Epithelial cell of proximal tubule (primary cell): Measurements from ENCODE around the gene SYNM. TPM values are rescaled to one million over a fixed set of nuclear protein-coding genes. Genes with fewer than 3 reads are reported as not detected.

Experiments used
- DNase-seq: peaks from one replicate; pipeline ENCODE4 v3.0.0-alpha.2; 2011; ENCODE audit warnings: low read depth
- H3K4me3 ChIP-seq: 2 replicates; pipeline ENCODE4 v1.5.1; 2011; ENCODE audit warnings: low read depth, mild to moderate bottlenecking, low read length
- total RNA-seq: library from RNA; depleted of rRNA; stranded (reverse); fragments of >200 nt; gene quantifications from 2 replicates; pipeline ENCODE4 v1.2.3, GENCODE V29; 2015
- TF ChIP-seq, protein P1 (sequence below): conservative IDR thresholded peaks from 2 replicates; pipeline ENCODE4 v1.5.1; 2012; ENCODE audit warnings: low read depth, mild to moderate bottlenecking, low read length

Gene SYNM
- total RNA-seq, 1 donor from 2014 or later, result 2.1 TPM

DNA sequence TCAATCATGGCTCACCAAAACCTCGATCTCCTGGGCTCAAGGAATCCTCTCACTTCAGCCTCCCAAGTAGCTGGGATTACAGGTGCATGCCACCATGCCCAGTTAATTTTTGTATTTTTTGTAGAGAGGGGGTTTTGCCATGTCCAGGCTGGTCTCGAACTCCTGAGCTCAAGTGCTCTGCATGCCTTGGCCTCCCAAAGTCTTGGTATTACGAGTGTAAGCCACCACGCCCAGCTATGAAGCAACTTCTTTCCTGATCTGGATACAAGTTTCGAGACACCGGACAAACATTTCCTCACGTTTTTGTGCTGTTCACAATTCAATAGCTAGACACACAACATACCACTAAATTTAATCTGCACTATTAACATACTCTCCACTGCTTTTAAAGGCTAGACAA is 3.4 kb upstream of the SYNM start:
- H3K4me3 ChIP-seq, result no peak overlapping the region
- DNase-seq, result no peak
- TF ChIP-seq, protein P1, sequence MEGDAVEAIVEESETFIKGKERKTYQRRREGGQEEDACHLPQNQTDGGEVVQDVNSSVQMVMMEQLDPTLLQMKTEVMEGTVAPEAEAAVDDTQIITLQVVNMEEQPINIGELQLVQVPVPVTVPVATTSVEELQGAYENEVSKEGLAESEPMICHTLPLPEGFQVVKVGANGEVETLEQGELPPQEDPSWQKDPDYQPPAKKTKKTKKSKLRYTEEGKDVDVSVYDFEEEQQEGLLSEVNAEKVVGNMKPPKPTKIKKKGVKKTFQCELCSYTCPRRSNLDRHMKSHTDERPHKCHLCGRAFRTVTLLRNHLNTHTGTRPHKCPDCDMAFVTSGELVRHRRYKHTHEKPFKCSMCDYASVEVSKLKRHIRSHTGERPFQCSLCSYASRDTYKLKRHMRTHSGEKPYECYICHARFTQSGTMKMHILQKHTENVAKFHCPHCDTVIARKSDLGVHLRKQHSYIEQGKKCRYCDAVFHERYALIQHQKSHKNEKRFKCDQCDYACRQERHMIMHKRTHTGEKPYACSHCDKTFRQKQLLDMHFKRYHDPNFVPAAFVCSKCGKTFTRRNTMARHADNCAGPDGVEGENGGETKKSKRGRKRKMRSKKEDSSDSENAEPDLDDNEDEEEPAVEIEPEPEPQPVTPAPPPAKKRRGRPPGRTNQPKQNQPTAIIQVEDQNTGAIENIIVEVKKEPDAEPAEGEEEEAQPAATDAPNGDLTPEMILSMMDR, result no peak

DNA sequence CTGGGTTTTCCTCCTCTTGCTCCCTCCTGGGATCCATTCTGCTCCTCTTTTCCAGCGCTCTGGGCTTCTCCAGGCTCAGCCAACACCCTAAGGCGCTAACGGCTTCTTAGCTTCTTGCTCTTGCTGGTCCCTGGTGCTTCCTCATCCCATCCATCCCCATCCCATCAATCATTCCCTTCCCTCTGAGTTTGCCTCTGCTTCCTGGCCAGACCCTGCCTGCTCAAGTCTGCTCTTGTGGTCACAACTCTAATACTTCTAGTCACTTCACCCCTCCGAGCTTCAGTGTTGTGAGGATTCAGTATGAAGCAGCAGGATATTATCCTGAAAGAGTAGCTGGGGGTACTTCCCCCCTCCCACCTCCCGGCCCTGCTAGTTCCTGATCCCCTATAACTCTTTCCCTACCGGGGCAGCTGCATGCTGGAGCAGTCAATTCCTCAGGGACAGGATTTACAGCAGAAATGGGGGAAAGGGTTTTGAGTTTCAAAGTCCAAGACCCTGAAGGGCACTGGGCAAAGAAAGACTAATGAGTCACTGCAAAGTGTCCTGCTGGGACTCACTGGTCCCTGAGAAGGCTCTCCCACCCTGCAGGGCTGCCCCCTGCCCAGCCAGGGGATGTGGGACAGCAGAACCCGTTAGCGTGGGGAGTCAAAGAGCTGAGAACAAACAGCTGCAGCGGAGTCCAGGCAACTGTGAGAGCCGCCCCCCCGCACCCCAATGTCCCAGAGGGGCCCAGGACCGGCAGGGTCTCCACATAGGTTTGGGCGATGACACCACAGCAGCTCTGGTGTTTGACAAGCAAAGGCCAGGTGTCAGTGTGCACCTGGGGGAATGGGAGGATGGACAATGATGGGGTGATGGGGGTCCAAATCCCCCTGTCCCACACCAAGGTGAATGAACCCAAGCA is 2.3 kb upstream of the SYNM start:
- TF ChIP-seq, protein P1, result no peak
- DNase-seq, result no peak
- H3K4me3 ChIP-seq, result no peak overlapping the region

DNA sequence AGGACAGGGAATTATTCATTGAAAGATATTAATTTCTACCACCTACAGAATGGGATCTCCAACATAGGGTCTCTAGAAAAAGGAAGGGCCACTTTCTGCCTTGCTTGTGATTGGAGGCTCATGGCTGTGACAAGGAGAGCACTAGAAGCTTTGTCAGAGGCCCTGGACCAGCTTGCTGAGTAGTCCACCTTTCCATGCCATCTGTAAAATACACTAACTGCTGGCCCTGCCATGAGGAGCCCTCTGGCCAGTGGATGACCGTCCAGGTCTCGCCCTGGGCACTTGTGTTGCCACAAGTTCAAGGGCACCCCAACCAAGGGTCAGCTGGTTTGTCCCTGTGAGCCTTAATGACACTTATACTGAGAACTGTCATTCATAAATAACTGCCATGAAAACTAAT is 1.6 kb upstream of the SYNM start:
- H3K4me3 ChIP-seq, result no peak overlapping the region
- TF ChIP-seq, protein P1, result no peak
- DNase-seq, result no peak

DNA sequence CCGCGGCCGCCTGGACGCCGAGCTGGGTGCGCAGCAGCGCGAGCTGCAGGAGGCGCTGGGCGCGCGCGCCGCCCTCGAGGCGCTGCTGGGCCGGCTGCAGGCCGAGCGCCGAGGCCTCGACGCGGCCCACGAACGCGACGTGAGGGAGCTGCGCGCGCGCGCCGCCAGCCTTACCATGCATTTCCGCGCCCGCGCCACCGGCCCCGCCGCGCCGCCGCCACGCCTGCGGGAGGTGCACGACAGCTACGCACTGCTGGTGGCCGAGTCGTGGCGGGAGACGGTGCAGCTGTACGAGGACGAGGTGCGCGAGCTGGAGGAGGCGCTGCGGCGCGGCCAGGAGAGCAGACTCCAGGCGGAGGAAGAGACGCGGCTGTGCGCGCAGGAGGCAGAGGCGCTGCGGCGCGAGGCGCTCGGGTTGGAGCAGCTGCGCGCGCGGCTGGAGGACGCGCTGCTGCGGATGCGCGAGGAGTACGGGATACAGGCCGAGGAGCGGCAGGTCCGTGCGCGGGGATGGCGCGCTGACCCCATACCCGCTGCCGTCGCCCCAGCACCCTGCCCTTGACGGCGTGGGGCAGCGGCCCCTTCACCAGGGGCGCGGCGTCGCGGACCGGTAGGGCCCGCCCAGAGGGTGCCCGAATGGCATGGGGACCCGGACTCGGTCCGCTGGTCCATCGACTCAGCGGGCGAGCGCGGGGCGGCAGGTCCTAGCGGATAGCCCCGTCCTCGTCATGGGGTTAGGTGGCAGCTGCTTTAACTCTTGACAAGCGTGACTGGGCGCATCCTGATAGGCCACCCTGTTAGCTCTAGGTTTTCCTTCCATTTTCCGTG is 848 bp downstream of the SYNM start:
- DNase-seq, result no peak
- peak overlapping the region; percentile 41 for H3K4me3 ChIP-seq

DNA sequence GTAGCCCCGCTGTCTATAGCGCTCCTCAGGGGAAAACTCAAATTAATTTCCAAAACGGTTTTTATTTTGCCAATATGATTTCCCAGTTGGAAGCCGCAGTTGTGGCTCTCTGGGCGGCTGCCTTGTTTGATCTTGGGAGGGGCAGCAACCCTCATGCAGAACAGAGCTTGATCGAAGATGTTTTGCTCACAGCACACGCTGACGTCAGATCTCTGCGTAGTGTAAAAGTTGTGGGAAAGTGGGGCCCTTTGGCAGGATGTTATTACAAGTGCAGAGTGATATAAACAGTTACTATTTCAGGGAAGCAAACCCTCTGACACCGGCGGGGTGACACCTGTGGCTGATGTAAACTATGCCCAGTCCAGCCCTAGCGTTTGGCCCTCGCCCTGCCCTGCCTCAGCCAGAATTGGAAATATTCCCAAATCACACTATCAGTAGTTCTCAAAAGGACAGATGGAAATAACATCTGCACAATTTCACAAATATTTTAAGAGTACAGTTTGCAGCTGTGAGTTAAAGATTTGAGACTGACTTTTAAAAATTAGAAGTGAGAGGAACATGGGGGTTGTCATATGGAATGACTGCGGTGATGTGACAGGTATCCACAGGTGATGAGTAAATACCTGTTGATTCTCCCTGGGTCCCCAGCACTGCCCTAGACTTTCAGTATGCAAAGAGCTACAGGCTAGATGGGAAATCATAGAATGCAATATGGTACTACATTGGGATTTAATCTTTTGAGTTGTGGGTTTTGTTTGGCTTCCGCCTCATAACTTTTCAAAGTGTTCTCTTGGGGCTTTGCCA is 1.7 kb downstream of the SYNM start:
- TF ChIP-seq, protein P1, result no peak
- no peak overlapping the region for H3K4me3 ChIP-seq
- no peak for DNase-seq

More for the DNA sequence above, 848 bp downstream of the SYNM start:
- TF ChIP-seq, protein P1, result no peak

DNA sequence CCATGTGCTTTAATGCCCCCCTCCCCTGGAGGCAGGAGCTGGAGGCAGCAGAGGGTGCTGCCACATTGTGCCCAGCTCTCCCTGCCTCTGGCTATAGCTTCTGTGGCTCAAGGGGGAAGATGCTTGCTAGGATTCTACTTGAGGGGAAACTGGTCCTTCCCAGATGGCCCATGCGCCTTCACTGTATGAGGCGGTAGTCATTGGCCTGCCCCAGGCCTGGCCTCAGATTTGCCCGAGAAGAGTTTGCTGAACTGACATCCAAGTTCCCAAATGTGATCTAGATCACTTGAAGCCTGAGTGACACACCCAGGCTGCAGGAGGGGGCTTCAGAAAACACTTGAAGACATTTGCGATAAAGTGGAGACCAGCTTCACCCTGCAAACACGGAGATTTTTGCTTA is 4.1 kb downstream of the SYNM start:
- TF ChIP-seq, protein P1, result no peak
- no peak for DNase-seq
- H3K4me3 ChIP-seq, result no peak overlapping the region
